Naive B cell (primary cell): ENCODE results near the gene CNTN4. TPM values are rescaled to one million over a fixed set of nuclear protein-coding genes. Genes with fewer than 3 reads are reported as not detected.

Experiments
- ATAC-seq, 2 donors: fragments of 150-1000 bp; cut with Tn5 transposase; 2 replicates each; pipeline ENCODE4 v1.10.0; 2021; ENCODE audit warnings: low read depth in 2 of 2, mild to moderate bottlenecking in 2 of 2, moderate library complexity in 2 of 2
- DNase-seq: peaks from one replicate; pipeline ENCODE4 v3.0.0; 2022
- H3K27ac Mint-ChIP-seq, 6 donors: one replicate each; pipeline ENCODE4 v1.8.0; 2020 to 2022; ENCODE audit warnings: mild to moderate bottlenecking in 6 of 6, mixed read lengths in 6 of 6, moderate library complexity in 5 of 6, inconsistent platforms in 2 of 6
- H3K27me3 Mint-ChIP-seq, 3 donors: one replicate each; pipeline ENCODE4 v1.8.0; 2021 to 2022; ENCODE audit warnings: mixed read lengths in 3 of 3, mild to moderate bottlenecking in 1 of 3
- H3K36me3 Mint-ChIP-seq, 2 donors: one replicate each; pipeline ENCODE4 v1.8.0; 2020 to 2022; ENCODE audit warnings: mixed read lengths in 2 of 2, inconsistent platforms in 1 of 2, mild to moderate bottlenecking in 1 of 2
- H3K4me1 Mint-ChIP-seq, 3 donors: one replicate each; pipeline ENCODE4 v1.8.0; 2020 to 2022; ENCODE audit warnings: mixed read lengths in 3 of 3, inconsistent platforms in 1 of 3, mild to moderate bottlenecking in 1 of 3, moderate library complexity in 1 of 3
- H3K4me3 Mint-ChIP-seq, 8 donors: one replicate each; pipeline ENCODE4 v1.8.0; 2020 to 2022; ENCODE audit warnings: mild to moderate bottlenecking in 8 of 8, mixed read lengths in 8 of 8, moderate library complexity in 8 of 8, inconsistent platforms in 2 of 8
- H3K9me3 Mint-ChIP-seq, 7 donors: one replicate each; pipeline ENCODE4 v1.8.0; 2020 to 2022; ENCODE audit warnings: mixed read lengths in 7 of 7, mild to moderate bottlenecking in 5 of 7, inconsistent platforms in 2 of 7, moderate library complexity in 1 of 7
- polyA plus RNA-seq, 6 donors: library from polyadenylated mRNA; unstranded; fragments of 300-500 nt; fragmentation: Illumina TruSeq; gene quantifications; one replicate each; pipeline ENCODE4 v1.2.3, GENCODE V29; 2021; ENCODE audit warnings: low read depth in 6 of 6

CNTN4 gene
- polyA plus RNA-seq, 6 donors from 2014 or later = not detected

- DNase-seq (no peak), ATAC-seq (no peak)
- Mint-ChIP-seq H3K27ac (no peak overlapping the region), H3K4me1 (no peaks in the 10 kb centered on the region), H3K9me3 (peaks cover 0 to 9% (median 2%) of the 10 kb centered on the region in 7 donors), H3K27me3 (no peaks in the 10 kb centered on the region), H3K4me3 (no peak overlapping the region), H3K36me3 (no peaks in the 10 kb centered on the region)
These were observed 148.4 kb downstream of the CNTN4 start for GRCh38 chr3:2246873-2247648.

- Mint-ChIP-seq H3K27me3 (no peaks in the 10 kb centered on the region), H3K27ac (no peak overlapping the region), H3K9me3 (peaks cover 0 to 6% (median 2%) of the 10 kb centered on the region in 7 donors), H3K36me3 (no peaks in the 10 kb centered on the region), H3K4me1 (no peaks in the 10 kb centered on the region), H3K4me3 (no peak overlapping the region)
- ATAC-seq (no peak), DNase-seq (no peak)
These were observed 149.2 kb downstream of the CNTN4 start for GRCh38 chr3:2247831-2248230.

- Mint-ChIP-seq H3K27ac (no peak overlapping the region), H3K9me3 (peaks cover 2 to 11% (median 5%) of the 10 kb centered on the region in 7 donors), H3K27me3 (no peaks in the 10 kb centered on the region), H3K36me3 (no peaks in the 10 kb centered on the region), H3K4me3 (no peak overlapping the region), H3K4me1 (no peaks in the 10 kb centered on the region)
- no peak for ATAC-seq
- no peak for DNase-seq
These were observed 152.1 kb downstream of the CNTN4 start for GRCh38 chr3:2250783-2251182.

GRCh38 chr3:2261747-2262146 is 163.1 kb downstream of the CNTN4 start:
- H3K36me3 Mint-ChIP-seq = no peaks in the 10 kb centered on the region
- H3K4me3 Mint-ChIP-seq = no peak overlapping the region
- ATAC-seq = no peak
- no peak overlapping the region for H3K27ac Mint-ChIP-seq
- H3K9me3 Mint-ChIP-seq = peaks cover under 1 to 12% (median 5%) of the 10 kb centered on the region in 7 donors
- no peak for DNase-seq
- no peaks in the 10 kb centered on the region for H3K4me1 Mint-ChIP-seq
- H3K27me3 Mint-ChIP-seq = no peaks in the 10 kb centered on the region

- Mint-ChIP-seq H3K9me3 (peaks cover 0 to 12% (median 3%) of the 10 kb centered on the region in 7 donors), H3K27ac (no peak overlapping the region), H3K36me3 (no peaks in the 10 kb centered on the region), H3K27me3 (no peaks in the 10 kb centered on the region), H3K4me3 (no peak overlapping the region), H3K4me1 (no peaks in the 10 kb centered on the region)
- DNase-seq (no peak), ATAC-seq (no peak)
These were observed 163.5 kb downstream of the CNTN4 start for GRCh38 chr3:2262204-2262603.

- H3K4me3 Mint-ChIP-seq = no peak overlapping the region
- no peak for ATAC-seq
- H3K27ac Mint-ChIP-seq = no peak overlapping the region
- no peak for DNase-seq
- no peaks in the 10 kb centered on the region for H3K4me1 Mint-ChIP-seq
- no peaks in the 10 kb centered on the region for H3K36me3 Mint-ChIP-seq
- peaks cover 0 to 6% (median 2%) of the 10 kb centered on the region in 7 donors for H3K9me3 Mint-ChIP-seq
- H3K27me3 Mint-ChIP-seq = no peaks in the 10 kb centered on the region
These were observed 167.9 kb downstream of the CNTN4 start for GRCh38 chr3:2266606-2267005.

- H3K27me3 Mint-ChIP-seq = no peaks in the 10 kb centered on the region
- H3K36me3 Mint-ChIP-seq = no peaks in the 10 kb centered on the region
- peaks cover 0 to 4% (median 0%) of the 10 kb centered on the region in 7 donors for H3K9me3 Mint-ChIP-seq
- H3K27ac Mint-ChIP-seq = no peak overlapping the region
- ATAC-seq (no peak), DNase-seq (no peak)
- H3K4me3 Mint-ChIP-seq = no peak overlapping the region
- no peaks in the 10 kb centered on the region for H3K4me1 Mint-ChIP-seq
These were observed 170.1 kb downstream of the CNTN4 start for GRCh38 chr3:2268779-2269178.

- Mint-ChIP-seq H3K4me1 (no peaks in the 10 kb centered on the region), H3K9me3 (peaks cover 0 to 5% (median 0%) of the 10 kb centered on the region in 7 donors), H3K27me3 (no peaks in the 10 kb centered on the region), H3K27ac (no peak overlapping the region), H3K36me3 (no peaks in the 10 kb centered on the region), H3K4me3 (no peak overlapping the region)
- DNase-seq = no peak
- ATAC-seq = no peak
These were observed 175.9 kb downstream of the CNTN4 start for GRCh38 chr3:2274526-2274925.

GRCh38 chr3:2283818-2284217 is 185.2 kb downstream of the CNTN4 start:
- Mint-ChIP-seq H3K27ac (no peak overlapping the region), H3K36me3 (no peaks in the 10 kb centered on the region), H3K9me3 (peaks cover 0 to 5% (median 0%) of the 10 kb centered on the region in 7 donors), H3K4me1 (no peaks in the 10 kb centered on the region), H3K4me3 (no peak overlapping the region), H3K27me3 (no peaks in the 10 kb centered on the region)
- DNase-seq (no peak), ATAC-seq (no peak)

- H3K9me3 Mint-ChIP-seq = peaks cover 0 to 7% (median 2%) of the 10 kb centered on the region in 7 donors
- DNase-seq (no peak), ATAC-seq (no peak)
- no peaks in the 10 kb centered on the region for H3K4me1 Mint-ChIP-seq
- H3K27me3 Mint-ChIP-seq = no peaks in the 10 kb centered on the region
- no peaks in the 10 kb centered on the region for H3K36me3 Mint-ChIP-seq
- H3K27ac Mint-ChIP-seq = no peak overlapping the region
- no peak overlapping the region for H3K4me3 Mint-ChIP-seq
These were observed 202.3 kb downstream of the CNTN4 start for GRCh38 chr3:2300938-2301337.

GRCh38 chr3:2301361-2301760 is 202.7 kb downstream of the CNTN4 start:
- DNase-seq = no peak
- no peaks in the 10 kb centered on the region for H3K27me3 Mint-ChIP-seq
- no peaks in the 10 kb centered on the region for H3K36me3 Mint-ChIP-seq
- H3K27ac Mint-ChIP-seq = no peak overlapping the region
- no peak overlapping the region for H3K4me3 Mint-ChIP-seq
- peaks cover 0 to 7% (median under 1%) of the 10 kb centered on the region in 7 donors for H3K9me3 Mint-ChIP-seq
- no peaks in the 10 kb centered on the region for H3K4me1 Mint-ChIP-seq
- no peak for ATAC-seq

GRCh38 chr3:2303566-2303965 is 204.9 kb downstream of the CNTN4 start:
- Mint-ChIP-seq H3K27me3 (no peaks in the 10 kb centered on the region), H3K4me1 (no peaks in the 10 kb centered on the region), H3K9me3 (peaks cover 0 to 11% (median 2%) of the 10 kb centered on the region in 7 donors), H3K4me3 (no peak overlapping the region), H3K36me3 (no peaks in the 10 kb centered on the region), H3K27ac (no peak overlapping the region)
- no peak for ATAC-seq
- DNase-seq = no peak

GRCh38 chr3:2311022-2311421 is 212.4 kb downstream of the CNTN4 start:
- H3K9me3 Mint-ChIP-seq = peaks cover 0 to 6% (median 2%) of the 10 kb centered on the region in 7 donors
- no peaks in the 10 kb centered on the region for H3K36me3 Mint-ChIP-seq
- no peaks in the 10 kb centered on the region for H3K4me1 Mint-ChIP-seq
- H3K27me3 Mint-ChIP-seq = no peaks in the 10 kb centered on the region
- DNase-seq (no peak), ATAC-seq (no peak)
- no peak overlapping the region for H3K4me3 Mint-ChIP-seq
- H3K27ac Mint-ChIP-seq = no peak overlapping the region

- H3K36me3 Mint-ChIP-seq = no peaks in the 10 kb centered on the region
- peaks cover 0 to 5% (median 0%) of the 10 kb centered on the region in 7 donors for H3K9me3 Mint-ChIP-seq
- H3K4me3 Mint-ChIP-seq = no peak overlapping the region
- no peaks in the 10 kb centered on the region for H3K27me3 Mint-ChIP-seq
- no peak for DNase-seq
- no peaks in the 10 kb centered on the region for H3K4me1 Mint-ChIP-seq
- no peak for ATAC-seq
- H3K27ac Mint-ChIP-seq = no peak overlapping the region
These were observed 218.9 kb downstream of the CNTN4 start for GRCh38 chr3:2317521-2317920.
